HepG2 (cell line): Measurements from ENCODE around the gene ACSM3. TPM values are rescaled to one million over a fixed set of nuclear protein-coding genes. Genes with fewer than 3 reads are reported as not detected.
A peak's percentile ranks its signal among the peaks of the same experiment; 100 is the strongest.
"Not testable (repeated sequence)": the region's sequence is repeated elsewhere in the genome, so short reads cannot be mapped to it uniquely, and the experiment has no call there.

Experiments used
- ATAC-seq: fragments of 200-7000 bp; cut with Tn5 transposase; 3 replicates; pipeline ENCODE4 v1.9.1; 2020; ENCODE audit warnings: mild to moderate bottlenecking, moderate library complexity
- BruUV-seq: library from RNA; stranded (reverse); fragments of 400-500 nt; replicated peaks from 2 replicates; lab custom pipeline; 2021; lab: Mats Ljungman, UMichigan
- CTCF ChIA-PET: fragments of 300-600 bp; formaldehyde crosslinking; extraction: SDS; loops from one replicate; lab custom pipeline; 2021; ENCODE audit warnings: low total read pairs, inconsistent platforms, low intra/inter-chr PET ratio; lab: Yijun Ruan, JAX
- POLR2A ChIA-PET: fragments of 350-600 bp; sonication (Branson Sonifier 250); formaldehyde crosslinking; loops from one replicate; lab custom pipeline; 2020; ENCODE audit warnings: antibody characterized with exemption, inconsistent platforms; lab: Yijun Ruan, JAX
- DNase-seq: peaks from one replicate; pipeline ENCODE4 v3.0.0-alpha.2; 2015; ENCODE audit warnings: low spot score
- FAIRE-seq: peaks from 3 replicates; lab custom pipeline; 2011; peaks lifted over from hg19 to GRCh38; lab: Jason Lieb, UNC
- H2AFZ ChIP-seq: one replicate; pipeline ENCODE4 v1.6.1; 2011; ENCODE audit warnings: low read length, inconsistent platforms
- H3K27ac ChIP-seq: fragments of 300-600 bp; 3 replicates; pipeline ENCODE4 v1.8.0; 2011; ENCODE audit warnings: mixed run types, mild to moderate bottlenecking, mixed read lengths, low read length, inconsistent platforms; ENCODE audit not compliant: insufficient read depth; ENCODE audit errors: extremely low read length
- H3K27me3 ChIP-seq, 2 experiments: fragments of 200-600 bp in 1 of 2; 2 replicates in 1 of 2; 3 replicates in 1 of 2; pipeline versions ENCODE4 v1.6.0 to v1.8.0; 2011; ENCODE audit warnings: low read length in 2 of 2, mild to moderate bottlenecking in 2 of 2, moderate library complexity in 2 of 2, inconsistent platforms in 1 of 2; ENCODE audit not compliant: insufficient read depth in 2 of 2, control insufficient read depth in 1 of 2
- H3K36me3 ChIP-seq, 2 experiments: fragments of 200-600 bp in 1 of 2; replicated peaks in 1 of 2; 2 replicates in 1 of 2; 3 replicates in 1 of 2; pipeline versions ENCODE4 v1.5.1 to v1.8.0; 2011; ENCODE audit warnings: low read length in 2 of 2, inconsistent platforms in 1 of 2; ENCODE audit not compliant: insufficient read depth in 2 of 2, control insufficient read depth in 1 of 2
- H3K4me1 ChIP-seq: 2 replicates; pipeline ENCODE4 v1.5.1; 2012; ENCODE audit warnings: low read length, inconsistent platforms; ENCODE audit not compliant: insufficient read depth
- H3K4me2 ChIP-seq: 2 replicates; pipeline ENCODE4 v1.6.0; 2011; ENCODE audit warnings: low read depth, low read length, inconsistent platforms
- H3K4me3 ChIP-seq, 3 experiments: fragments of 200-600 bp in 1 of 3; sonication (generic), shearing (Covaris generic) in 1 of 3; replicated peaks in 1 of 3; 2 replicates each; pipeline ENCODE4 v1.5.1; 2011 to 2016; ENCODE audit warnings: low read length in 3 of 3, inconsistent platforms in 2 of 3, low read depth in 2 of 3, mild to moderate bottlenecking in 2 of 3, control low read depth in 1 of 3, mixed read lengths in 1 of 3; ENCODE audit not compliant: insufficient read depth in 1 of 3
- H3K79me2 ChIP-seq: one replicate; pipeline ENCODE4 v1.6.1; 2011; ENCODE audit warnings: low read length, inconsistent platforms; ENCODE audit not compliant: insufficient read depth
- H3K9ac ChIP-seq: 2 replicates; pipeline ENCODE4 v1.6.0; 2011; ENCODE audit warnings: mild to moderate bottlenecking, low read depth, low read length, inconsistent platforms; ENCODE audit not compliant: insufficient read depth
- H3K9me3 ChIP-seq: 2 replicates; pipeline ENCODE4 v1.5.1; 2012; ENCODE audit warnings: mild to moderate bottlenecking, low read length
- H4K20me1 ChIP-seq: 2 replicates; pipeline ENCODE4 v1.6.0; 2011; ENCODE audit warnings: inconsistent platforms, mild to moderate bottlenecking, low read length, moderate library complexity; ENCODE audit not compliant: insufficient read depth
- DNMT3B ChIP-seq: conservative IDR thresholded peaks from 2 replicates; pipeline ENCODE4 v1.6.1; 2016; ENCODE audit warnings: missing biosample characterization, control low read depth
- GATAD1 ChIP-seq: IDR thresholded peaks from 2 replicates; pipeline ENCODE4 v1.6.1; 2016; ENCODE audit warnings: missing genetic modification reagents, missing compliant biosample characterization
- MLLT10 ChIP-seq: sonication (generic); formaldehyde crosslinking; IDR thresholded peaks from 2 replicates; pipeline ENCODE4 v1.4.0; 2020; ENCODE audit warnings: missing genetic modification reagents
- PATZ1 ChIP-seq: sonication (generic); formaldehyde crosslinking; IDR thresholded peaks from 2 replicates; pipeline ENCODE4 v1.4.0; 2020; ENCODE audit warnings: missing genetic modification reagents
- PLRG1 ChIP-seq: fragments of 450-650 bp; conservative IDR thresholded peaks from 2 replicates; pipeline ENCODE4 v1.6.1; 2016
- POLR2AphosphoS5 ChIP-seq: IDR thresholded peaks from 2 replicates; pipeline ENCODE4 v1.6.1; 2012; ENCODE audit warnings: low read depth, low read length
- PREB ChIP-seq: sonication (generic); formaldehyde crosslinking; IDR thresholded peaks from 2 replicates; pipeline ENCODE4 v1.4.0; 2020; ENCODE audit warnings: missing genetic modification reagents
- ZNF382 ChIP-seq: sonication (generic); formaldehyde crosslinking; IDR thresholded peaks from 2 replicates; pipeline ENCODE4 v1.5.0; 2020; ENCODE audit warnings: missing genetic modification reagents, mild to moderate bottlenecking, borderline replicate concordance
- ZNF770 ChIP-seq: sonication (generic); formaldehyde crosslinking; IDR thresholded peaks from 2 replicates; pipeline ENCODE4 v1.5.0; 2020; ENCODE audit warnings: mild to moderate bottlenecking, missing genetic modification reagents
- ZNF788 ChIP-seq: sonication (generic); formaldehyde crosslinking; IDR thresholded peaks from 2 replicates; pipeline ENCODE4 v1.5.0; 2020; ENCODE audit warnings: mild to moderate bottlenecking, missing genetic modification reagents, borderline replicate concordance
- WGBS: methylation state at CpG from one replicate; pipeline ENCODE4 v1.1.6; 2017; ENCODE audit warnings: low lambda C conversion rate; 5-methylcytosine and 5-hydroxymethylcytosine counted together
- in situ Hi-C: cut with HindIII; loops from 2 replicates; pipeline ENCODE4 v1.10.0; 2017; ENCODE audit warnings: low pct_unique_long_range_greater_than_20kb; ENCODE audit not compliant: extremely low pct_ligation_motif_present
- intact Hi-C: fragments of 100-400 bp; cut with micrococcal nuclease; formaldehyde crosslinking; loops from one replicate; pipeline ENCODE4 v1.10.0; 2022; ENCODE audit not compliant: unreplicated experiment
- polyA plus RNA-seq, 8 experiments: library from polyadenylated mRNA; depleted of rRNA in 3 of 8; stranded (reverse) in 7 of 8; unstranded in 1 of 8; fragments of >200 nt; fragmentation: Illumina TruSeq in 4 of 8; extraction: Trizol in 4 of 8; gene quantifications; 2 replicates each; pipeline versions ENCODE4 v1.2.1 to v1.2.3, GENCODE V29; 2011 to 2016; ENCODE audit warnings: low read depth in 4 of 8, missing spikeins in 1 of 8, mixed read lengths in 1 of 8; ENCODE audit not compliant: insufficient read depth in 1 of 8
- total RNA-seq, 5 experiments: library from RNA; depleted of rRNA; stranded (reverse); fragments of >200 nt; fragmentation: Illumina TruSeq; extraction: Trizol; gene quantifications; 2 replicates each; pipeline ENCODE4 v1.2.3, GENCODE V29; 2016; ENCODE audit warnings: low read depth in 1 of 5
- TF ChIP-seq, protein P1 (sequence below): sonication (generic); formaldehyde crosslinking; IDR thresholded peaks from 2 replicates; pipeline ENCODE4 v1.5.0; 2020; ENCODE audit warnings: mild to moderate bottlenecking, missing genetic modification reagents

Gene ACSM3
- total and polyA plus RNA-seq, 2 of the 13 experiments (the other 11 are each of a cell fraction or from before 2014, with no cell fraction given) = 74.0 to 108 TPM

- BruUV-seq, in situ Hi-C loops, H3K79me2 ChIP-seq, H2AFZ ChIP-seq, H3K4me3 ChIP-seq, H3K4me2 ChIP-seq, DNase-seq, H3K27ac ChIP-seq, POLR2A ChIA-PET: not testable (repeated sequence)
- H3K36me3 ChIP-seq = peaks cover 2 to 16% of the 10 kb centered on the region in 2 experiments; a peak in 4 of 5 replicates
- 0 out of 2 replicates have a peak, but pooled peaks have one; percentile 70 for TF ChIP-seq PLRG1
- TF ChIP-seq, all 625 proteins: peak for 1; not testable (repeated sequence) for 624
- intact Hi-C loops, H3K4me1 ChIP-seq, H3K9ac ChIP-seq, H4K20me1 ChIP-seq, ATAC-seq, FAIRE-seq, H3K9me3 ChIP-seq, CTCF ChIA-PET, H3K27me3 ChIP-seq: not testable (repeated sequence)
Measured at GRCh38 chr16:20717718-20718117, 46.1 kb upstream of the ACSM3 start.

GRCh38 chr16:20720251-20720650 lies 43.6 kb upstream of the ACSM3 start:
- DNase-seq = no peak
- no peak for ATAC-seq
- H2AFZ ChIP-seq = no peak overlapping the region
- no peaks in the 10 kb centered on the region for H3K9me3 ChIP-seq
- CTCF ChIA-PET = no interaction called here
- H4K20me1 ChIP-seq = no peaks in the 10 kb centered on the region
- H3K4me3 ChIP-seq = no peak overlapping the region
- no peak overlapping the region for H3K9ac ChIP-seq
- no peak for FAIRE-seq
- H3K4me2 ChIP-seq = no peak overlapping the region
- H3K79me2 ChIP-seq = no peaks in the 10 kb centered on the region
- intact Hi-C loops = no loop called here
- no peaks in the 10 kb centered on the region for H3K27me3 ChIP-seq
- no TSS peak for BruUV-seq
- in situ Hi-C loops = no loop called here
- WGBS = 100% methylated on average over 4 of the region's 4 CpGs
- H3K27ac ChIP-seq = no peak overlapping the region
- peaks cover 4 to 10% of the 10 kb centered on the region in 2 experiments; a peak in 3 of 5 replicates for H3K36me3 ChIP-seq
- no peaks in the 10 kb centered on the region for H3K4me1 ChIP-seq
- POLR2A ChIA-PET = no interaction called here
- TF ChIP-seq PATZ1 (CRISPR knock-in tag) = no peak
- TF ChIP-seq POLR2AphosphoS5 = no peak
- no peak for TF ChIP-seq DNMT3B (CRISPR knock-in tag)
- TF ChIP-seq ZNF788 (CRISPR knock-in tag) = no peak
- no peak for TF ChIP-seq ZNF770
- TF ChIP-seq, protein P1, sequence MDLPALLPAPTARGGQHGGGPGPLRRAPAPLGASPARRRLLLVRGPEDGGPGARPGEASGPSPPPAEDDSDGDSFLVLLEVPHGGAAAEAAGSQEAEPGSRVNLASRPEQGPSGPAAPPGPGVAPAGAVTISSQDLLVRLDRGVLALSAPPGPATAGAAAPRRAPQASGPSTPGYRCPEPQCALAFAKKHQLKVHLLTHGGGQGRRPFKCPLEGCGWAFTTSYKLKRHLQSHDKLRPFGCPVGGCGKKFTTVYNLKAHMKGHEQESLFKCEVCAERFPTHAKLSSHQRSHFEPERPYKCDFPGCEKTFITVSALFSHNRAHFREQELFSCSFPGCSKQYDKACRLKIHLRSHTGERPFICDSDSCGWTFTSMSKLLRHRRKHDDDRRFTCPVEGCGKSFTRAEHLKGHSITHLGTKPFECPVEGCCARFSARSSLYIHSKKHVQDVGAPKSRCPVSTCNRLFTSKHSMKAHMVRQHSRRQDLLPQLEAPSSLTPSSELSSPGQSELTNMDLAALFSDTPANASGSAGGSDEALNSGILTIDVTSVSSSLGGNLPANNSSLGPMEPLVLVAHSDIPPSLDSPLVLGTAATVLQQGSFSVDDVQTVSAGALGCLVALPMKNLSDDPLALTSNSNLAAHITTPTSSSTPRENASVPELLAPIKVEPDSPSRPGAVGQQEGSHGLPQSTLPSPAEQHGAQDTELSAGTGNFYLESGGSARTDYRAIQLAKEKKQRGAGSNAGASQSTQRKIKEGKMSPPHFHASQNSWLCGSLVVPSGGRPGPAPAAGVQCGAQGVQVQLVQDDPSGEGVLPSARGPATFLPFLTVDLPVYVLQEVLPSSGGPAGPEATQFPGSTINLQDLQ = no peak
- no peak for TF ChIP-seq MLLT10 (CRISPR knock-in tag)
- TF ChIP-seq GATAD1 (CRISPR knock-in tag) = no peak
- no peak for TF ChIP-seq PREB
- no peak for TF ChIP-seq ZNF382 (CRISPR knock-in tag)
